Neural progenitor cell (in vitro differentiated cells): ENCODE measurements around the gene ENDOG.

ENCODE experiments used
- EZH2 ChIP-seq: fragments of 200-600 bp; sonication (generic); IDR thresholded peaks from 2 replicates; pipeline ENCODE4 v1.6.1; 2017; ENCODE audit warnings: antibody characterized with exemption, mild to moderate bottlenecking, moderate library complexity
- TF ChIP-seq, protein P1 (sequence below): fragments of 200-600 bp; sonication (generic); IDR thresholded peaks from 2 replicates; pipeline ENCODE4 v1.5.1; 2017; ENCODE audit warnings: antibody characterized with exemption, mild to moderate bottlenecking

DNA sequence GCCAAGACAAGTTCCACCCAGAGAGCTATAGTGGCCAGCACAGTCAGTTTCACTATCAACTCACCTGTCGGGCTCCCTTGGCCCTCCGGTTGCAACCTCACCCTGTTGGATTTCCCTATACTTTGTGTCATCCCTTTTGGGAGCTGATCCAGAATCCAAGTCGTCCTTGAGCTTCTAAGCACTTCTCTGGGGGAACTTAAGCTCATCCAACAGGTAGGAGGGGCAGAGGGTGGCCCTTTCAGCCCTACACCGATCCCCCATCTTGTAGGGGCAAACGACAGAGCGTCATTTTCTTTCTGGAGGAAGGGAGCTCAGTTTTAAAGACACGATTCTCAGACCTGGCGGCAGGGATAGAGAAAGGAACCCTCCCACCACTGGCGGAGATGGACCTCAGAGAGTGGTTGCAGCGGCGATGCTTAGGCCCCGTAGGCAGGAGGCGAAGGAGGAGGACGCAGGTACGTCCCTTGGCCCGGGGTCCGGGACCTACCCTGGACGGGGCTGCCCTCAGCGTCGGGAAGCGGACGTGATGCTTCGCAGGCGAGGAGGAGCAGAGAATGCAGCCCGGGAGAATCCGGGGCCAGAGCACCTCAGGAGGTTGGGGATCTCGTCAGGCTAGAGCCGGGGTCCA is 47.1 kb upstream of the ENDOG start:
- TF ChIP-seq, protein P1, sequence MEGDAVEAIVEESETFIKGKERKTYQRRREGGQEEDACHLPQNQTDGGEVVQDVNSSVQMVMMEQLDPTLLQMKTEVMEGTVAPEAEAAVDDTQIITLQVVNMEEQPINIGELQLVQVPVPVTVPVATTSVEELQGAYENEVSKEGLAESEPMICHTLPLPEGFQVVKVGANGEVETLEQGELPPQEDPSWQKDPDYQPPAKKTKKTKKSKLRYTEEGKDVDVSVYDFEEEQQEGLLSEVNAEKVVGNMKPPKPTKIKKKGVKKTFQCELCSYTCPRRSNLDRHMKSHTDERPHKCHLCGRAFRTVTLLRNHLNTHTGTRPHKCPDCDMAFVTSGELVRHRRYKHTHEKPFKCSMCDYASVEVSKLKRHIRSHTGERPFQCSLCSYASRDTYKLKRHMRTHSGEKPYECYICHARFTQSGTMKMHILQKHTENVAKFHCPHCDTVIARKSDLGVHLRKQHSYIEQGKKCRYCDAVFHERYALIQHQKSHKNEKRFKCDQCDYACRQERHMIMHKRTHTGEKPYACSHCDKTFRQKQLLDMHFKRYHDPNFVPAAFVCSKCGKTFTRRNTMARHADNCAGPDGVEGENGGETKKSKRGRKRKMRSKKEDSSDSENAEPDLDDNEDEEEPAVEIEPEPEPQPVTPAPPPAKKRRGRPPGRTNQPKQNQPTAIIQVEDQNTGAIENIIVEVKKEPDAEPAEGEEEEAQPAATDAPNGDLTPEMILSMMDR = no peak
- TF ChIP-seq EZH2 = no peak
